Stromal cell of bone marrow (primary cell): ENCODE results near the gene ELP5.
"Not testable (repeated sequence)": the region's sequence is repeated elsewhere in the genome, so short reads cannot be mapped to it uniquely, and the experiment has no call there.

ENCODE experiments used
- DNase-seq: peaks from one replicate; pipeline ENCODE4 v3.0.0-alpha.2; 2012; ENCODE audit warnings: low read depth

ELP5 gene

GRCh38 chr17:7236808-7237207 is 15.2 kb upstream of the ELP5 start:
- DNase-seq: no peak

GRCh38 chr17:7237266-7237760 is 14.7 kb upstream of the ELP5 start:
- no peak for DNase-seq

- DNase-seq: no peak
Measured at GRCh38 chr17:7237761-7238419, 14.1 kb upstream of the ELP5 start.

- DNase-seq: no peak
Measured at GRCh38 chr17:7238420-7239090, 13.5 kb upstream of the ELP5 start.

- peak; percentile 99 for DNase-seq
Measured at GRCh38 chr17:7239091-7240027, 12.7 kb upstream of the ELP5 start, which contains the start of gene PHF23. TSS of gene PHF23 (minus strand) at chr17:7239457. CDS start at chr17:7239279, 178 bp downstream.

- DNase-seq: no peak
Measured at GRCh38 chr17:7240375-7240774, 11.6 kb upstream of the ELP5 start.

GRCh38 chr17:7241090-7241733 is 10.8 kb upstream of the ELP5 start:
- no peak for DNase-seq

- peak; percentile 83 for DNase-seq
Measured at GRCh38 chr17:7241783-7242716, 10.0 kb upstream of the ELP5 start, which contains the start of gene GABARAP. TSS of gene GABARAP (minus strand) at chr17:7242449. CDS start at chr17:7242330, 119 bp downstream.

GRCh38 chr17:7242717-7243452 is 9.1 kb upstream of the ELP5 start:
- DNase-seq: peak; percentile 90

- no peak for DNase-seq
Measured at GRCh38 chr17:7243453-7243729, 8.6 kb upstream of the ELP5 start.

- DNase-seq: not testable (repeated sequence)
Measured at GRCh38 chr17:7243838-7244237, 8.2 kb upstream of the ELP5 start.

GRCh38 chr17:7246779-7247178 is 5.2 kb upstream of the ELP5 start:
- DNase-seq: no peak

GRCh38 chr17:7248796-7249195 is 3.2 kb upstream of the ELP5 start:
- DNase-seq: no peak

GRCh38 chr17:7249214-7249613 is 2.8 kb upstream of the ELP5 start:
- DNase-seq: no peak

- no peak for DNase-seq
Measured at GRCh38 chr17:7249830-7250229, 2.2 kb upstream of the ELP5 start.

- no peak for DNase-seq
Measured at GRCh38 chr17:7250695-7251627, 1.1 kb upstream of the ELP5 start.

- DNase-seq: peak; percentile 99
Measured at GRCh38 chr17:7251661-7252175, 297 bp upstream of the ELP5 start, which contains the start of gene CTDNEP1. TSS of gene CTDNEP1 (minus strand) at chr17:7251734. CDS start at chr17:7251296, 438 bp downstream.

- no peak for DNase-seq
Measured at GRCh38 chr17:7253082-7253481, 1.1 kb downstream of the ELP5 start.

- no peak for DNase-seq
Measured at GRCh38 chr17:7254511-7254910, 2.5 kb downstream of the ELP5 start.
